ENCODE measurements around the gene GDPD4. TPM values are rescaled to one million over a fixed set of nuclear protein-coding genes. Genes with fewer than 3 reads are reported as not detected.

The GDPD4 gene
- total and polyA plus RNA-seq, 9 of the 15 experiments (the other 6 are each of a cell fraction or from before 2014, with no cell fraction given) = 0.40 TPM; not detected in 8

DNA sequence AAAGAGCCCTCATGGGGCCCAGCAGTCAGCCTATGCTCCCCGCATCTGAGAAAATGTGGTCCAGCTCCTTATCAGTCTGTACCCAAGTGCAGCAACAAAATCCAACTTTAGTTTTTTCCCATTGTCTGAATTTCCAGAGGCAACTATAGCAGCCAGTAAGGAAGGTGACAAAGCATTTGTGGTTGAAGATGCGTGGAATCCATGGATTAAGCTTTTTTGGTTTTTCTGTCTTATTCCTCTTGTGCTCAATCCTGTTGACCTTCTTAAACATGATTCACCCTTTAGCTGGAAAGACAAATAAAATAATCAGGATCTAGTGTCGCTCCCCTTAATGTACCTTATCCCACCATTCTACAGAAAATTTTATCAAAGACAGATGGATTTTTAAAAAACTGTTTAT is 14.3 kb downstream of the GDPD4 start:
- Histone ChIP-seq H3K9ac (ENCODE audit: insufficient read depth in 1 of 2, low read depth in 2 of 2, low read length in 2 of 2) (no peak overlapping the region), H3K27ac (ENCODE audit: extremely low read depth, low read depth, low read length) (no peak overlapping the region), H3K27me3 (ENCODE audit: control insufficient read depth in 2 of 2, insufficient read depth in 2 of 2, low read length in 2 of 2) (peaks cover 2 to 7% of the 10 kb centered on the region in 2 experiments; a peak in 1 of 5 replicates), H3K9me1 (ENCODE audit: control insufficient read depth, insufficient read depth, low read length) (no peaks in the 10 kb centered on the region), H3K79me2 (ENCODE audit: control insufficient read depth, insufficient read depth, low read length) (no peaks in the 10 kb centered on the region), H3K4me2 (ENCODE audit: insufficient read depth, low read length) (no peak overlapping the region), H3K36me3 (ENCODE audit: control insufficient read depth, insufficient read depth, low read length) (no peaks in the 10 kb centered on the region), H2AFZ (ENCODE audit: low read depth, low read length) (no peak overlapping the region), H3K9me3 (replicated peaks; ENCODE audit: control insufficient read depth, insufficient read depth, low read depth, low read length) (no peaks in the 10 kb centered on the region), H4K20me1 (replicated peaks; ENCODE audit: control insufficient read depth, insufficient read depth, low read length) (no peaks in the 10 kb centered on the region), H3K4me3 (no peak overlapping the region), H3K4me1 (replicated peaks in 1 of 2; ENCODE audit: control insufficient read depth in 2 of 2, insufficient read depth in 2 of 2, low read length in 2 of 2) (no peaks in the 10 kb centered on the region)
- ChIA-PET POLR2A (no interaction called here), CTCF (ENCODE audit: low intra/inter-chr PET ratio) (no interaction called here)
- FAIRE-seq = no peak
- DNase-seq (ENCODE audit: extremely low read depth in 1 of 4, low spot score in 3 of 4) = no peak
- in situ Hi-C loops (cut with MboI) (no loop called here), intact Hi-C loops (cut with micrococcal nuclease) (no loop called here)
- TF ChIP-seq TAF15 (IDR thresholded peaks at IDR 0.05; ENCODE audit: low read depth, low read length) (no peak), CBFA2T2 (conservative IDR thresholded peaks at IDR 0.05) (no peak), ZNF764 (CRISPR knock-in tag; IDR thresholded peaks at IDR 0.05; ENCODE audit: low read depth) (no peak), ZNF175 (CRISPR knock-in tag; IDR thresholded peaks at IDR 0.05; ENCODE audit: low read depth) (no peak)
- no TSS peak for BruUV-seq (replicated peaks)
- no peak for ATAC-seq
- WGBS (ENCODE audit: insufficient coverage, low coverage, missing lambda C conversion rate) = 2% methylated on average over 3 of the region's 3 CpGs

DNA sequence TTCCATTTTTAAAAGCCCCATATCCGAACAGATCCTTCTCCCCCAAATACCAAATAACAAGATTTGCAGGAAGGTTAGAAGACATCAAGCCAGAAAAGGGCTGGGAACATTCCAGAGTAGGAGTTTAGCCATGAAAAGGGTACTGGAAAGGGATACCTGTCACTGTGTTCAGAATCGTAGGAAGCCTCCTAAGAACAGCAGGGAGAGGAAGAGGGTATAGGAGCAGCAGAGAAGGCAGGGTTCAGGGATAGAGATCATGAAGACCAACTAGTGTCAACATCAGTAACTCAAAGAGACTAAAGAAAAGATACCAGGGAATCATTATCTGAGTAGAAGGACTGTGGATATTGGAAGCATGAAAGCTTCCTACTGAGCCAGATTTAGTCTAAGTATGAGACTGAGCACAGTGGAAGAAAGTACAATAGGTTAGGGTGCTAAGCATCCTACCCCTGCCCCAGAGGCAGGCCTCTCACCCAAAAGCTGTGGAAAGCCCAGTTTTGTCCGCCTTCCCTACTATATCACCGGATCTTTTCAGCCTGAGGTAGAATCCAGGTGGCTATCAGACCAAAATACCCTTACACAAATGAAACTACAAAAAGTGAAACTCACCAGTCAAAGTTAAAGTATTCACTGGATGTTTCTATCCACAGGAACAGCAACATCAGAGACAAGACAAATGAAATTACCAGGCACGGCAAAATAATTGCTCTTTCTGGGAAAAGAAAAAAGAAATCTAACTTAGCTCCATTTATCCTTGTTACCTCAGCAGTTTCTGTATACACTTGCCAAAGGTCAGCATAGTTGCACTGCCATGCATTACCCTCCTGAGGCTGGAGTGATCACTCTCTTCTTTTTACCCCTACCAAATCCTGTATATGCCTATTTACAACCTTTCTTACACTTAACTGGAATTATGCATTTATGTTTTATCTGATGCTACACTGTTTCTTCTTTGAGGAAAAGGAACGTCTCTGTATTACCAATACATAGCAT is 16.7 kb downstream of the GDPD4 start:
- Histone ChIP-seq H3K79me2 (ENCODE audit: control insufficient read depth, insufficient read depth, low read length) (no peaks in the 10 kb centered on the region), H3K9ac (ENCODE audit: insufficient read depth in 1 of 2, low read depth in 2 of 2, low read length in 2 of 2) (no peak overlapping the region), H3K36me3 (ENCODE audit: control insufficient read depth, insufficient read depth, low read length) (no peaks in the 10 kb centered on the region), H3K4me3 (no peak overlapping the region), H3K4me1 (replicated peaks in 1 of 2; ENCODE audit: control insufficient read depth in 2 of 2, insufficient read depth in 2 of 2, low read length in 2 of 2) (no peaks in the 10 kb centered on the region), H3K9me3 (replicated peaks; ENCODE audit: control insufficient read depth, insufficient read depth, low read depth, low read length) (no peaks in the 10 kb centered on the region), H3K9me1 (ENCODE audit: control insufficient read depth, insufficient read depth, low read length) (no peaks in the 10 kb centered on the region), H4K20me1 (replicated peaks; ENCODE audit: control insufficient read depth, insufficient read depth, low read length) (no peaks in the 10 kb centered on the region), H3K27me3 (ENCODE audit: control insufficient read depth in 2 of 2, insufficient read depth in 2 of 2, low read length in 2 of 2) (peaks cover 0 to 7% of the 10 kb centered on the region in 2 experiments; a peak in 1 of 5 replicates), H2AFZ (ENCODE audit: low read depth, low read length) (no peak overlapping the region), H3K27ac (ENCODE audit: extremely low read depth, low read depth, low read length) (no peak overlapping the region), H3K4me2 (ENCODE audit: insufficient read depth, low read length) (no peak overlapping the region)
- POLR2A ChIA-PET = interaction anchor here (0.6 to 1.3 kb wide), 3 partner anchors 11 to 110 kb away, joined by 3 to 7 read pairs (median 3); no protein-coding TSS in a partner anchor
- WGBS (ENCODE audit: insufficient coverage, low coverage, missing lambda C conversion rate) = 2% methylated on average over 6 of the region's 6 CpGs
- TF ChIP-seq POLR2AphosphoS5 (IDR thresholded peaks at IDR 0.05; ENCODE audit: control insufficient read depth, insufficient read depth, low read depth, low read length) (no peak), SNAPC5 (CRISPR knock-in tag; IDR thresholded peaks at IDR 0.05) (no peak)
- CTCF ChIA-PET (ENCODE audit: low intra/inter-chr PET ratio) = no interaction called here
- DNase-seq (ENCODE audit: extremely low read depth in 1 of 4, low spot score in 3 of 4) (no peak), ATAC-seq (no peak), FAIRE-seq (no peak)
- intact Hi-C loops (cut with micrococcal nuclease) = no loop called here
- BruUV-seq (replicated peaks) = no TSS peak
- in situ Hi-C loops (cut with MboI) = no loop called here
